ENCODE data around the gene NPHP3.

DNA sequence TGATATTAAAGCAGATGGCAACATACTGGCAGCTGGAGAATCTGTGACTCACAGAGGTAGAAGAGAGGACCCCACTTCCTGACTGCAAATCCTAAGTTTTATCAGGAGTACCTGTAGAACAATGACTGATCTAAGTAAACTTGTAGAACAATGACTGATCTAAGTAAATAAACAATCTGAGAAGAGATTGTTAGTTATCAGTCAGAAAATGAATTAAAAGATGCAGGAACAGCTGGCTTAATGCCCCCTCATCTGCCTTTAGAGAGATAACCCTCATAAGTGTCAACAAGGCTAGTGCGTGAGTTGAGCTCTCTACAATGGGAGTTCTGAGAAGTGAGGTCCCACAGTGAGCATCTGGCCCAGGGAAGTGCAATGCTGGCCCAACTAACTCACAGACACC is 77.2 kb downstream of the NPHP3 start:
- TF ChIP-seq CTCF (IDR thresholded peaks at IDR 0.05 in 4 of 5, conservative IDR thresholded peaks at IDR 0.05 in 1 of 5) (no peak), POLR2A (IDR thresholded peaks at IDR 0.05) (no peak)

Measured in gastrocnemius medialis (tissue), 4 donors.